ENCODE measurements around the gene MICB.

MICB gene

DNA sequence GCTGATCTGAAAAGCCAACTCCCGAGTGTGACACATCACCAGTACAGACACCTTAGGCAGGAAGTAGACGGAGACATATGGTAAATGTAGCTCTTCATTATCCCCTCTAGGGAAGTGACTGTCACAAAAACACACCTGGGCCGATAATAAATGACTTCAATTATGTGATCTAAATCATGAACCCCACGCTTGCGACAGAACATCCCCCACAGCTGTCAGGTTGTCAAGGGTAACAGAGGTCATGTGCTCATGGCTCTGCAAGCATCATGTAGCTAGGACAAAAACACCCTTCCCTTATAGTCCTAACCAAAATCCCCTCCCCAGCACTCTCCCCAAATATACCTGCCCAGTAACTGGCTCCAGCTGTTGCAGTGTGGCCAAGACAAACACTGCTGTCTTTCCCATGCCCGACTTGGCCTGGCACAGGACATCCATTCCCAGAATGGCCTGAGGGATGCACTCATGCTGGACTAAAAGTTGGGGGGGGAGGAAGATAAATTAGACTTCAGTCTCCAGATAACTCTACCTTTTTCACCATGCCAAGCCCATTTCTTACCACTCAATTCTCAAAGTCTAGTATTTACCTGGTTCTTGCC is 41.0 kb downstream of the MICB start:
- no peaks in the 10 kb centered on the region for H3K9me3 ChIP-seq (ENCODE audit: control insufficient read depth, insufficient read depth, low read depth, low read length)
- CTCF ChIA-PET, result interaction anchor here (0.6 to 13.9 kb wide), 3 partner anchors 45 to 58 kb away, joined by 3 to 431 read pairs (median 40); partner anchors contain the start of genes LST1 and NCR3
- H3K4me3 ChIP-seq (ENCODE audit: low read depth, low read length), result peak overlapping the region; percentile 64
- H3K4me1 ChIP-seq (ENCODE audit: control insufficient read depth, insufficient read depth, low read length), result peaks cover 14% of the 10 kb centered on the region
- POLR2A ChIA-PET, result interaction anchor here (0.5 to 2.1 kb wide), 5 partner anchors 10 to 291 kb away, joined by 3 to 32 read pairs (median 4); partner anchors contain the start of genes MCCD1 and MICB
- TF ChIP-seq REST (tag by site-specific recombination; IDR thresholded peaks at IDR 0.05), result 0 out of 2 replicates have a peak, but pooled peaks have one; percentile 15
- TF ChIP-seq ZNF2 (tag by site-specific recombination; IDR thresholded peaks at IDR 0.05), result no peak
- TF ChIP-seq ZNF600 (tag by site-specific recombination; IDR thresholded peaks at IDR 0.05), result 0 out of 2 replicates have a peak, but pooled peaks have one; percentile 22
- 0 out of 2 replicates have a peak overlapping the region, but pooled peaks have one; percentile 100 for H3K27ac ChIP-seq (ENCODE audit: extremely low read depth, low read depth, low read length)
- peaks cover 64 to 73% of the 10 kb centered on the region in 2 experiments for H3K36me3 ChIP-seq (ENCODE audit: control insufficient read depth in 2 of 2, insufficient read depth in 1 of 2, low read length in 2 of 2)

- Histone ChIP-seq H3K9me3 (ENCODE audit: control insufficient read depth, insufficient read depth, low read depth, low read length) (no peaks in the 10 kb centered on the region), H3K4me3 (ENCODE audit: low read depth, low read length) (peak overlapping the region; percentile 64), H3K27ac (ENCODE audit: extremely low read depth, low read depth, low read length) (peak overlapping the region; percentile 100), H3K36me3 (ENCODE audit: control insufficient read depth in 2 of 2, insufficient read depth in 1 of 2, low read length in 2 of 2) (peaks cover 51 to 55% of the 10 kb centered on the region in 2 experiments), H3K4me1 (ENCODE audit: control insufficient read depth, insufficient read depth, low read length) (peaks cover 14% of the 10 kb centered on the region)
- TF ChIP-seq YY2 (tag by site-specific recombination; IDR thresholded peaks at IDR 0.05) (no peak), PRDM1 (tag by site-specific recombination; IDR thresholded peaks at IDR 0.05) (peak; percentile 93), ZNF423 (tag by site-specific recombination; IDR thresholded peaks at IDR 0.05) (0 out of 2 replicates have a peak, but pooled peaks have one; percentile 10)
- ChIA-PET CTCF (interaction anchor here (4.3 to 13.9 kb wide), 2 partner anchors 47 to 57 kb away, joined by 40 to 431 read pairs; partner anchors contain the start of gene NCR3), POLR2A (interaction anchor here (0.6 to 4.2 kb wide), 29 partner anchors 9 to 418 kb away, joined by 3 to 112 read pairs (median 6); partner anchors contain the start of genes BAG6, C6orf47, GPANK1 and HSPA1B)
Observed at GRCh38 chr6:31540640-31541039, 42.7 kb downstream of the MICB start.

GRCh38 chr6:31541059-31541657 is 43.2 kb downstream of the MICB start:
- POLR2A ChIA-PET, result interaction anchor here (0.6 to 4.2 kb wide), 48 partner anchors 9 to 1430 kb away, joined by 3 to 112 read pairs (median 5); partner anchors contain the start of genes ATF6B, BAG6, C6orf47 and GPANK1
- H3K36me3 ChIP-seq (ENCODE audit: control insufficient read depth in 2 of 2, insufficient read depth in 1 of 2, low read length in 2 of 2), result peaks cover 46 to 50% of the 10 kb centered on the region in 2 experiments
- CTCF ChIA-PET, result interaction anchor here (0.7 to 13.9 kb wide), 9 partner anchors 10 to 343 kb away, joined by 3 to 431 read pairs (median 4); partner anchors contain the start of genes MCCD1 and NCR3
- TF ChIP-seq KLF9 (tag by site-specific recombination; IDR thresholded peaks at IDR 0.05; ENCODE audit: low read depth), result peak; percentile 41; the same call in 1 of the 2 replicates
- no peak for TF ChIP-seq ZNF274 (IDR thresholded peaks at IDR 0.05; ENCODE audit: low read length)
- TF ChIP-seq ZNF274 (tag by site-specific recombination; IDR thresholded peaks at IDR 0.05; ENCODE audit: borderline replicate concordance), result no peak
- 0 out of 2 replicates have a peak, but pooled peaks have one; percentile 13 for TF ChIP-seq KLF8 (tag by site-specific recombination; IDR thresholded peaks at IDR 0.05)
- TF ChIP-seq, protein P1, sequence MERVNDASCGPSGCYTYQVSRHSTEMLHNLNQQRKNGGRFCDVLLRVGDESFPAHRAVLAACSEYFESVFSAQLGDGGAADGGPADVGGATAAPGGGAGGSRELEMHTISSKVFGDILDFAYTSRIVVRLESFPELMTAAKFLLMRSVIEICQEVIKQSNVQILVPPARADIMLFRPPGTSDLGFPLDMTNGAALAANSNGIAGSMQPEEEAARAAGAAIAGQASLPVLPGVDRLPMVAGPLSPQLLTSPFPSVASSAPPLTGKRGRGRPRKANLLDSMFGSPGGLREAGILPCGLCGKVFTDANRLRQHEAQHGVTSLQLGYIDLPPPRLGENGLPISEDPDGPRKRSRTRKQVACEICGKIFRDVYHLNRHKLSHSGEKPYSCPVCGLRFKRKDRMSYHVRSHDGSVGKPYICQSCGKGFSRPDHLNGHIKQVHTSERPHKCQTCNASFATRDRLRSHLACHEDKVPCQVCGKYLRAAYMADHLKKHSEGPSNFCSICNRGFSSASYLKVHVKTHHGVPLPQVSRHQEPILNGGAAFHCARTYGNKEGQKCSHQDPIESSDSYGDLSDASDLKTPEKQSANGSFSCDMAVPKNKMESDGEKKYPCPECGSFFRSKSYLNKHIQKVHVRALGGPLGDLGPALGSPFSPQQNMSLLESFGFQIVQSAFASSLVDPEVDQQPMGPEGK (tag by site-specific recombination; IDR thresholded peaks at IDR 0.05), result 0 out of 2 replicates have a peak, but pooled peaks have one; percentile 5
- no peak for TF ChIP-seq RBAK (tag by site-specific recombination; IDR thresholded peaks at IDR 0.05)
- TF ChIP-seq ZSCAN30 (tag by site-specific recombination; IDR thresholded peaks at IDR 0.05), result 0 out of 2 replicates have a peak, but pooled peaks have one; percentile 26
- 0 out of 2 replicates have a peak, but pooled peaks have one; percentile 1 for TF ChIP-seq ZNF654 (tag by site-specific recombination; IDR thresholded peaks at IDR 0.05; ENCODE audit: low read depth)
- TF ChIP-seq, protein P2, sequence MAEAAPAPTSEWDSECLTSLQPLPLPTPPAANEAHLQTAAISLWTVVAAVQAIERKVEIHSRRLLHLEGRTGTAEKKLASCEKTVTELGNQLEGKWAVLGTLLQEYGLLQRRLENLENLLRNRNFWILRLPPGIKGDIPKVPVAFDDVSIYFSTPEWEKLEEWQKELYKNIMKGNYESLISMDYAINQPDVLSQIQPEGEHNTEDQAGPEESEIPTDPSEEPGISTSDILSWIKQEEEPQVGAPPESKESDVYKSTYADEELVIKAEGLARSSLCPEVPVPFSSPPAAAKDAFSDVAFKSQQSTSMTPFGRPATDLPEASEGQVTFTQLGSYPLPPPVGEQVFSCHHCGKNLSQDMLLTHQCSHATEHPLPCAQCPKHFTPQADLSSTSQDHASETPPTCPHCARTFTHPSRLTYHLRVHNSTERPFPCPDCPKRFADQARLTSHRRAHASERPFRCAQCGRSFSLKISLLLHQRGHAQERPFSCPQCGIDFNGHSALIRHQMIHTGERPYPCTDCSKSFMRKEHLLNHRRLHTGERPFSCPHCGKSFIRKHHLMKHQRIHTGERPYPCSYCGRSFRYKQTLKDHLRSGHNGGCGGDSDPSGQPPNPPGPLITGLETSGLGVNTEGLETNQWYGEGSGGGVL (tag by site-specific recombination; IDR thresholded peaks at IDR 0.05), result no peak
- TF ChIP-seq SP2 (tag by site-specific recombination; IDR thresholded peaks at IDR 0.05), result peak; percentile 41
- peak; percentile 95 for TF ChIP-seq WT1 (tag by site-specific recombination; IDR thresholded peaks at IDR 0.05)
- TF ChIP-seq SP3 (tag by site-specific recombination; IDR thresholded peaks at IDR 0.05), result peak; percentile 28
- TF ChIP-seq ZNF221 (tag by site-specific recombination; IDR thresholded peaks at IDR 0.05; ENCODE audit: borderline replicate concordance), result 0 out of 2 replicates have a peak, but pooled peaks have one; percentile 1
- TF ChIP-seq ZNF16 (tag by site-specific recombination; IDR thresholded peaks at IDR 0.05; ENCODE audit: low read depth), result no peak
- TF ChIP-seq ZNF473 (tag by site-specific recombination; IDR thresholded peaks at IDR 0.05), result no peak
- no peak for TF ChIP-seq MYNN (tag by site-specific recombination; IDR thresholded peaks at IDR 0.05; ENCODE audit: borderline replicate concordance)

More at GRCh38 chr6:31541059-31541657, 43.2 kb downstream of the MICB start:
- peak overlapping the region; percentile 100 for H3K27ac ChIP-seq (ENCODE audit: extremely low read depth, low read depth, low read length)
- H3K4me1 ChIP-seq (ENCODE audit: control insufficient read depth, insufficient read depth, low read length), result peaks cover 14% of the 10 kb centered on the region
- H3K4me3 ChIP-seq (ENCODE audit: low read depth, low read length), result peak overlapping the region; percentile 64
- H3K9me3 ChIP-seq (ENCODE audit: control insufficient read depth, insufficient read depth, low read depth, low read length), result no peaks in the 10 kb centered on the region
